Transverse colon (tissue), 4 donors: Measurements from ENCODE around the gene FAM131C. TPM values are rescaled to one million over a fixed set of nuclear protein-coding genes. Genes with fewer than 3 reads are reported as not detected.

Experiments used
- DNase-seq: peaks from one replicate; pipeline ENCODE4 v3.0.0-alpha.2; 2019
- H3K27ac ChIP-seq, 4 donors: fragments of 200-600 bp; sonication (generic); 2 replicates each; pipeline ENCODE4 v1.5.1; 2016 to 2018; ENCODE audit warnings: inconsistent platforms in 4 of 4
- H3K27me3 ChIP-seq: fragments of 200-600 bp; sonication (generic); 2 replicates; pipeline ENCODE4 v1.5.1; 2017; ENCODE audit warnings: inconsistent platforms
- H3K36me3 ChIP-seq, 4 donors: fragments of 200-600 bp; sonication (generic); 2 replicates each; pipeline ENCODE4 v1.5.1; 2017 to 2019; ENCODE audit warnings: inconsistent platforms in 4 of 4
- H3K4me1 ChIP-seq, 4 donors: fragments of 200-600 bp; sonication (generic); 2 replicates each; pipeline ENCODE4 v1.5.1; 2017 to 2020; ENCODE audit warnings: inconsistent platforms in 4 of 4
- H3K4me3 ChIP-seq, 4 donors: fragments of 200-600 bp; sonication (generic); 1 replicate in 1 of 4; 2 replicates in 3 of 4; pipeline versions ENCODE4 v1.5.1 to v1.6.1; 2017 to 2019; ENCODE audit warnings: inconsistent platforms in 4 of 4
- H3K9me3 ChIP-seq, 2 donors: fragments of 200-600 bp; sonication (generic); 2 replicates each; pipeline ENCODE4 v1.5.1; 2017 to 2019; ENCODE audit warnings: inconsistent platforms in 2 of 2
- EP300 ChIP-seq: sonication (generic); formaldehyde crosslinking; IDR thresholded peaks from one replicate; pipeline ENCODE4 v1.6.1; 2017; ENCODE audit warnings: antibody characterized with exemption, low read depth
- POLR2A ChIP-seq: fragments of 450-650 bp; IDR thresholded peaks from one replicate; pipeline ENCODE4 v1.6.1; 2016; ENCODE audit warnings: antibody characterized with exemption, mild to moderate bottlenecking, moderate library complexity
- POLR2AphosphoS5 ChIP-seq, 3 donors: sonication (generic); formaldehyde crosslinking; IDR thresholded peaks; one replicate each; pipeline ENCODE4 v1.6.1; 2016; ENCODE audit warnings: antibody characterized with exemption in 3 of 3
- WGBS, 2 donors: methylation state at CpG; one replicate each; pipeline ENCODE4 v1.1.5; 2018; ENCODE audit warnings: low coverage in 1 of 2; 5-methylcytosine and 5-hydroxymethylcytosine counted together
- in situ Hi-C, 4 donors: fragments of 200-750 bp; cut with MboI; loops; one replicate each; pipeline versions ENCODE4 v1.15.0 to v1.15.1; 2017; ENCODE audit warnings: low sequenced_read_pairs in 3 of 4, low pct_ligation_motif_present in 1 of 4, low pct_unique_long_range_greater_than_20kb in 1 of 4
- intact Hi-C: fragments of 100-400 bp; cut with DNase I; formaldehyde crosslinking; loops from one replicate; pipeline ENCODE4 v1.15.1; 2023; ENCODE audit warnings: low total_unique reads
- total RNA-seq, 4 donors: library from RNA; depleted of rRNA; stranded (reverse); fragments of >200 nt; gene quantifications; one replicate each; pipeline ENCODE4 v1.1.0, GENCODE V29; 2016
- TF ChIP-seq, protein P1 (sequence below), 5 experiments: fragments of 200-600 bp in 3 of 5; fragments of 450-650 bp in 2 of 5; sonication (generic) in 3 of 5; IDR thresholded peaks; 1 replicate in 2 of 5; 2 replicates in 3 of 5; pipeline ENCODE4 v1.5.1; 2016 to 2017; ENCODE audit warnings: antibody characterized with exemption in 5 of 5, inconsistent platforms in 3 of 5, mild to moderate bottlenecking in 2 of 5, moderate library complexity in 1 of 5

FAM131C gene
- total RNA-seq, 4 donors from 2014 or later: 1.2 TPM; not detected in 3

DNA sequence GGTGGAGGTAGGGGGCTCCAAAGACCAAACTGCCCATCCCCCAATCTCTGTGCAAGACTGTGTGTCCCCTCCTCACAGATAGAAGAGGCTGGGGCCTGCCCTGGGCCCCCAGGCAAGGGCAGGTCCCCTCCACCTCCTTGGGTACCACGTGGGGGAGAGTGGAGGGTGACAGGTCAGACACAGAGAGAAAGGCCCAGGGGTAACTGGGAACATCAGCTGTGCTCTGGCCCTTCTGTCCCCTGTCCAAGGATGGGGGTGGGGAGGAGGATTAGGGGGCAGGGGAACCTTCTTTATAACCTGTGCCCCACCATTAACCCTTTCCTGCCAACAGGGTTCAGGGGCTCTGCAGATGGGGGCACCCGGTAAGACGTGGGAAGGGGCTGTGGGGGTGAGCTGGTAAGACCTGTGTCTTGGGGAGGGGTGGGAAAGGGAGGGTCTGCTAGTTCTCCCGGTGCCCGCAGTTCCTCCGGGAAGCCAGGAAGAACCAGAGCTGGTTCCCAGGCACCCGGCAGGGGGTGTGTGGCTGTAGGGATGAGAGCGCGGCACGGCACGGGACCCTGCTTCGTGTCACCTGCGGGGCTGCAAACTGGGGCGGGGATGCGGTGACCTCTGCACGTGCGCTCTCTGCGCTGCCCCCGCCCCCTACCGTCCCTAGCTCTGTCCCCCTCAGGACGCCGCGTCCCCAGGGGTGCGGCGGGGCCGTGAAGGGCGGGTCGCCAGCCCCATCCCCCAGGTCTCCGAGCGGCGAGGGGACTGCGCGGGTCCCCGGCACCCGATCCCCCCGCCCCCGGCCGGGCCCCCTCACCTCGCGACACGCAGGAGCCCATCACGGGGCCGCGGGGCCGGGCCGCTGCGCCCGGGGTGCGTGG, 601 bp downstream of the FAM131C start:
- intact Hi-C loops (loop anchor here (10.0 kb wide), 1 partner anchor 292 kb away; the partner anchor contains the start of gene SZRD1), in situ Hi-C loops (no loop called here)
- H3K27me3 ChIP-seq: peaks cover 11% of the 10 kb centered on the region
- H3K9me3 ChIP-seq: no peaks in the 10 kb centered on the region
- TF ChIP-seq EP300 (no peak), POLR2AphosphoS5 (IDR thresholded peaks at IDR 0.05) (no peak), POLR2A (no peak)
- TF ChIP-seq, protein P1, sequence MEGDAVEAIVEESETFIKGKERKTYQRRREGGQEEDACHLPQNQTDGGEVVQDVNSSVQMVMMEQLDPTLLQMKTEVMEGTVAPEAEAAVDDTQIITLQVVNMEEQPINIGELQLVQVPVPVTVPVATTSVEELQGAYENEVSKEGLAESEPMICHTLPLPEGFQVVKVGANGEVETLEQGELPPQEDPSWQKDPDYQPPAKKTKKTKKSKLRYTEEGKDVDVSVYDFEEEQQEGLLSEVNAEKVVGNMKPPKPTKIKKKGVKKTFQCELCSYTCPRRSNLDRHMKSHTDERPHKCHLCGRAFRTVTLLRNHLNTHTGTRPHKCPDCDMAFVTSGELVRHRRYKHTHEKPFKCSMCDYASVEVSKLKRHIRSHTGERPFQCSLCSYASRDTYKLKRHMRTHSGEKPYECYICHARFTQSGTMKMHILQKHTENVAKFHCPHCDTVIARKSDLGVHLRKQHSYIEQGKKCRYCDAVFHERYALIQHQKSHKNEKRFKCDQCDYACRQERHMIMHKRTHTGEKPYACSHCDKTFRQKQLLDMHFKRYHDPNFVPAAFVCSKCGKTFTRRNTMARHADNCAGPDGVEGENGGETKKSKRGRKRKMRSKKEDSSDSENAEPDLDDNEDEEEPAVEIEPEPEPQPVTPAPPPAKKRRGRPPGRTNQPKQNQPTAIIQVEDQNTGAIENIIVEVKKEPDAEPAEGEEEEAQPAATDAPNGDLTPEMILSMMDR (IDR thresholded peaks at IDR 0.05): no peak
- H3K27ac ChIP-seq: no peak overlapping the region
- no peak for DNase-seq
- 8% methylated on average over 41 of the region's 49 CpGs; no CpG with 5 or more reads in 1 of the 2 donors for WGBS, 2 donors
- H3K4me1 ChIP-seq: peaks cover 3 to 14% (median 10%) of the 10 kb centered on the region in 4 donors
- no peaks in the 10 kb centered on the region for H3K36me3 ChIP-seq
- H3K4me3 ChIP-seq: peak overlapping the region in 3 of 4 donors; percentile 33 to 47 (median 41)

DNA sequence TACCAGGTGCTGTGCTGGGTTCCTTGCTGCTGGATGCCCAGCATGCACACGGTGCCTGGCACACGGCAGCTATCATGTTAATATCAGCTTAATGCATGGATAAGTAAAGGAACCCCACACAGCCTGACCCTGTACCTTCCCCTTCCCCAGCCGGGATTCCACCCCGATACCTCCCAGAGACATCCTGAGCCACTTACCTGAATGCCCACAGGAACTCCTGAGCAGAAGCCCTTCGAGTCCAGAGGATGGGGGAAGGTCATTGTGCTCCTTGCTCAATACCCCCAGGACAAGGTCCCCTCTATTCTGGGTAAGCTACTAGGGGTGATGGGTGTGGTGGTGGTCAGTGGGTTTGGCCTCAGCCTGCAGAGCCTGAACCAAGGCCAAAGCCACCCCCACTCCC, 1.4 kb downstream of the FAM131C start:
- H3K4me1 ChIP-seq: peaks cover 3 to 14% (median 10%) of the 10 kb centered on the region in 4 donors
- in situ Hi-C loops: no loop called here
- no peaks in the 10 kb centered on the region for H3K36me3 ChIP-seq
- 79% methylated on average over 5 of the region's 5 CpGs; no CpG with 5 or more reads in 1 of the 2 donors for WGBS, 2 donors
- H3K27me3 ChIP-seq: peaks cover 11% of the 10 kb centered on the region
- no peaks in the 10 kb centered on the region for H3K9me3 ChIP-seq
- no peak overlapping the region for H3K4me3 ChIP-seq
- TF ChIP-seq POLR2A: no peak
- no peak for TF ChIP-seq POLR2AphosphoS5 (IDR thresholded peaks at IDR 0.05)
- TF ChIP-seq EP300: no peak
- intact Hi-C loops: loop anchor here (10.0 kb wide), 1 partner anchor 293 kb away; the partner anchor contains the start of gene SZRD1
- H3K27ac ChIP-seq: no peak overlapping the region
- DNase-seq: no peak

DNA sequence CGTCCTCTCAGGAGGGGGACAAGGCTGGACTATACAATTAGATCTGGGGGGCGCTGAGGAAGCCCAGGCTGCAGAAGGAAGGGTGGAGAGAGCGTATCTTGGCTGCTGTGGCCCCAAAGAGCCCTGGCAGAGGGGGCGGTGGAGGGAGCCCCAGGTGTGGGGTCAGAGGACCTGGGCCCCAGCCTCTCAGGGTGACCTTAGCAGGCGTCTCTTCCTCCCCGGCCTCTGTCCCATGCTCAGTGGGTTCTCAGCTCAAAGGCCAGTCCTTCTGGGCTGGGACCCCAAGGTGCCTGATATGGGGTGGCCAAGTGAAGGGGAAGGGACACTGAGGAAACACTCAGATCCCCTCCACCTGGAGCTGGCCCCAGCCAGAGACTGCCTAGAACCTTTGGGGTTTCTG, 1.8 kb downstream of the FAM131C start:
- H3K9me3 ChIP-seq: no peaks in the 10 kb centered on the region
- H3K27me3 ChIP-seq: peaks cover 11% of the 10 kb centered on the region
- H3K4me1 ChIP-seq: peaks cover 3 to 14% (median 10%) of the 10 kb centered on the region in 4 donors
- 90% methylated on average over 6 of the region's 6 CpGs; no CpG with 5 or more reads in 1 of the 2 donors for WGBS, 2 donors
- H3K27ac ChIP-seq: no peak overlapping the region
- intact Hi-C loops (loop anchor here (10.0 kb wide), 1 partner anchor 293 kb away; the partner anchor contains the start of gene SZRD1), in situ Hi-C loops (no loop called here)
- H3K4me3 ChIP-seq: no peak overlapping the region
- H3K36me3 ChIP-seq: no peaks in the 10 kb centered on the region
- no peak for DNase-seq
- TF ChIP-seq POLR2AphosphoS5 (IDR thresholded peaks at IDR 0.05): no peak
- no peak for TF ChIP-seq EP300
- no peak for TF ChIP-seq POLR2A

DNA sequence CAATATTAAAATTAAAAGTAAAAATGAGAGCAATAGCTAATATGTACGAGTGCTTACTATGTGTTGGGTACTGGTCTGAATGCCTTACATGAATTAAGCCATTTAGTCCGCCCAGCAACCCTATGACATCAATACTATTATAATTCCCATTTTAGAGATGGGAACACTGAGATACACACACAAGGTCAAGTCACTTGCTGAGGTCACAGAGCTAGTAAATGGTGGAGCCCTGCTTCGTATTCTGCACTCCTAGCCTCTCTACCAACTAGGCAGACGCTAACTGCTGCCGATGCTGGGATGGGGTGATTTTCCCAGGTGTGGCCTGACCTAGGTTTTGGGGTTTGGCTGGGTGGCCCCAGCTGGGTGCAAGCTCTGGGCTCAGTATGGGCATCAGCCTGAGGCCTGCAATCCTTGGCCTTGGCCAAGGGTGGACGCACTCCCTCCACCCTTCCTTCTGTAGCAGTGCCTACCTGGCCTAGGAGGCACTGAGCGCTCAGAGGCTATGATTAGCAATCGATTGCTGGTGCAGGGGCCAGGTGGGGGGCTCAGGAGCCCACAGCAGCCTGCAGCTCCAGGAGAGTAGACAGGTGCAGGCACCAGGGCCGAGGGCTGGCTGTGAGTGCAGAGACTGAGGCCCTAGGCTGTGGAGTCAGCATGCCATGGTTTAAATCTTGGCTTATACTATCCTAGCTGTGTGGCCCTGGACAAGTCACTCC, 2.7 kb downstream of the FAM131C start:
- in situ Hi-C loops (no loop called here), intact Hi-C loops (loop anchor here (10.0 kb wide), 1 partner anchor 294 kb away; the partner anchor contains the start of gene SZRD1)
- Histone ChIP-seq H3K27ac (no peak overlapping the region), H3K9me3 (no peaks in the 10 kb centered on the region), H3K4me1 (peaks cover 3 to 14% (median 10%) of the 10 kb centered on the region in 4 donors), H3K36me3 (no peaks in the 10 kb centered on the region), H3K4me3 (no peak overlapping the region), H3K27me3 (peaks cover 11% of the 10 kb centered on the region)
- no peak for DNase-seq
- TF ChIP-seq EP300 (no peak), POLR2AphosphoS5 (IDR thresholded peaks at IDR 0.05) (no peak), POLR2A (no peak)
- TF ChIP-seq, protein P1 (IDR thresholded peaks at IDR 0.05): no peak
- WGBS, 2 donors: 80 to 91% methylated on average over 1 to 9 of the region's 9 CpGs
